CD8-positive, alpha-beta memory T cell (primary cell): Measurements from ENCODE around the gene BFSP1. TPM values are rescaled to one million over a fixed set of nuclear protein-coding genes. Genes with fewer than 3 reads are reported as not detected.

Source experiments
- CTCF ChIA-PET: fragments of 350-600 bp; sonication (Branson Sonifier 250); formaldehyde crosslinking; loops from one replicate; lab custom pipeline; 2021; ENCODE audit warnings: antibody characterized with exemption; lab: Charles Lee
- POLR2A ChIA-PET: fragments of 350-600 bp; sonication (Branson Sonifier 250); formaldehyde crosslinking; loops from one replicate; lab custom pipeline; 2021; ENCODE audit warnings: antibody characterized with exemption; lab: Charles Lee
- DNase-seq, 5 donors: peaks; one replicate each; pipeline versions ENCODE4 v3.0.0 to v3.0.0-alpha.2; 2020 to 2022; ENCODE audit warnings: mixed read lengths in 1 of 5
- H3K27ac ChIP-seq: one replicate; pipeline ENCODE4 v1.7.0; 2013; ENCODE audit warnings: low read depth, mild to moderate bottlenecking, low read length, moderate library complexity
- H3K27me3 ChIP-seq: 2 replicates; pipeline ENCODE4 v1.7.0; 2013; ENCODE audit warnings: low read length, mild to moderate bottlenecking; ENCODE audit not compliant: insufficient read depth, poor library complexity, severe bottlenecking
- H3K36me3 ChIP-seq: 2 replicates; pipeline ENCODE4 v1.7.0; 2013; ENCODE audit warnings: mild to moderate bottlenecking, low read length, moderate library complexity; ENCODE audit not compliant: insufficient read depth
- H3K4me1 ChIP-seq: 2 replicates; pipeline ENCODE4 v1.7.0; 2013; ENCODE audit warnings: mild to moderate bottlenecking, low read length, moderate library complexity; ENCODE audit not compliant: insufficient read depth
- H3K4me3 ChIP-seq: 2 replicates; pipeline ENCODE4 v1.7.0; 2013; ENCODE audit warnings: mild to moderate bottlenecking, low read length
- H3K9me3 ChIP-seq: 2 replicates; pipeline ENCODE4 v1.7.0; 2013; ENCODE audit warnings: mild to moderate bottlenecking, low read length
- H3K27ac Mint-ChIP-seq, 8 donors: one replicate each; pipeline ENCODE4 v1.8.0; 2020 to 2021; ENCODE audit warnings: mixed read lengths in 8 of 8, mild to moderate bottlenecking in 6 of 8, inconsistent platforms in 3 of 8, moderate library complexity in 3 of 8
- H3K27me3 Mint-ChIP-seq, 2 donors: one replicate each; pipeline ENCODE4 v1.8.0; 2020 to 2021; ENCODE audit warnings: mixed read lengths in 2 of 2, mild to moderate bottlenecking in 1 of 2, moderate library complexity in 1 of 2
- H3K36me3 Mint-ChIP-seq, 3 donors: one replicate each; pipeline ENCODE4 v1.8.0; 2020 to 2021; ENCODE audit warnings: mixed read lengths in 3 of 3, inconsistent platforms in 1 of 3, mild to moderate bottlenecking in 1 of 3
- H3K4me1 Mint-ChIP-seq, 3 donors: one replicate each; pipeline ENCODE4 v1.8.0; 2020 to 2021; ENCODE audit warnings: mixed read lengths in 3 of 3, inconsistent platforms in 1 of 3, mild to moderate bottlenecking in 1 of 3
- H3K4me3 Mint-ChIP-seq, 7 donors: one replicate each; pipeline ENCODE4 v1.8.0; 2020 to 2021; ENCODE audit warnings: mixed read lengths in 7 of 7, mild to moderate bottlenecking in 6 of 7, moderate library complexity in 4 of 7, inconsistent platforms in 2 of 7
- H3K9me3 Mint-ChIP-seq, 5 donors: one replicate each; pipeline ENCODE4 v1.8.0; 2020 to 2022; ENCODE audit warnings: mixed read lengths in 5 of 5, mild to moderate bottlenecking in 3 of 5, moderate library complexity in 2 of 5, inconsistent platforms in 1 of 5
- polyA plus RNA-seq: library from polyadenylated mRNA; unstranded; fragments of 300-500 nt; fragmentation: Illumina TruSeq; gene quantifications from one replicate; pipeline ENCODE4 v1.2.3, GENCODE V29; 2021
- total RNA-seq, 2 experiments: library from RNA; stranded (reverse); gene quantifications; one replicate each; pipeline ENCODE4 v1.2.3, GENCODE V29; 2021

BFSP1 gene
- total and polyA plus RNA-seq, 3 experiments from 2014 or later = 0.24 to 1.8 (median 0.26) TPM

DNA sequence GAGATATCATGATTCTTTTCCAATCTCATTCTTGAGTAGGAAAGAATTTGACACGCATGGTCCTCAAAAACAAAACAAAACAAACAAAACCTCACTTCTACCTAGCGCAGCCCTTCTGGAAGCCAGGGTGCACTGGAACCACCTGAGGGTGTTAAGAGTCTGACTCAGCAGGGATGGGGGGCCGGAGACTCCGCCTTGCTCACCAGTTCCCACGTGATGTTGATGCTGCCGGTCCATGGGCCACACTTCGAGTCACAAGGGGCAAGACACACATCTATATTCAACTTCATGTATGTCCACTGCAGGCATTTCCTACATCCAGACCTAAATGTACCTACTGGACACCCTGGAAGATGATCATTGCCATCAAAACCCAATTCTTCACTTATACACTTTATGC lies 30.4 kb downstream of the BFSP1 start:
- no peak overlapping the region for H3K4me3 Mint-ChIP-seq
- H3K27me3 ChIP-seq = no peaks in the 10 kb centered on the region
- H3K9me3 ChIP-seq = no peaks in the 10 kb centered on the region
- peaks cover 8 to 12% of the 10 kb centered on the region in 2 donors for H3K27me3 Mint-ChIP-seq
- ChIA-PET CTCF (no interaction called here), POLR2A (no interaction called here)
- no peak for DNase-seq
- H3K27ac Mint-ChIP-seq = no peak overlapping the region
- H3K4me3 ChIP-seq = no peak overlapping the region
- H3K4me1 ChIP-seq = peaks cover 17% of the 10 kb centered on the region
- no peak overlapping the region for H3K27ac ChIP-seq
- no peaks in the 10 kb centered on the region for H3K36me3 Mint-ChIP-seq
- H3K9me3 Mint-ChIP-seq = no peaks in the 10 kb centered on the region
- H3K36me3 ChIP-seq = no peaks in the 10 kb centered on the region
- H3K4me1 Mint-ChIP-seq = peaks cover 26% of the 10 kb centered on the region in 3 donors

DNA sequence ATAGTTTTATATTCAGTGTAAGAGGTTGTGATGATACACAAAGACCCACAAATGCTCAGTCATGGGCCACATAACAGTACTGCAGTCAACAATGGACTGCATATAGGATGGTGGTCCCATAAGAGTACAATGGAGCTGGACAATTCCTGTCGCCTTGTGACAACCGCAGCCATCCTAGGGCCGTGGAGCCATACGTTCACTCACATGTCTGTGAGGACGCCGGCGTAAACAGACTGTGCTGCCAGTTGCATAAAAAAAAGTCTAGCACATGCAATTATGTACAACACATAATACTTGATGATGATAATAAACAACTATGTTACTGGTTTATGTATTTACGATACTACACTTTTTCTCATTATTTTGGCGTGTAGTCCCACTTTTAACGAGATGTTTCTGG lies 30.9 kb downstream of the BFSP1 start:
- Histone ChIP-seq H3K27me3 (no peaks in the 10 kb centered on the region), H3K9me3 (no peaks in the 10 kb centered on the region), H3K36me3 (no peaks in the 10 kb centered on the region), H3K4me3 (no peak overlapping the region), H3K27ac (no peak overlapping the region), H3K4me1 (peaks cover 11% of the 10 kb centered on the region)
- H3K4me1 Mint-ChIP-seq = peaks cover 20 to 21% (median 21%) of the 10 kb centered on the region in 3 donors
- ChIA-PET CTCF (interaction anchor here (1.1 kb wide), 1 partner anchor 398 kb away, joined by 3 read pairs; no protein-coding TSS in a partner anchor), POLR2A (no interaction called here)
- H3K4me3 Mint-ChIP-seq = no peak overlapping the region
- H3K27ac Mint-ChIP-seq = no peak overlapping the region
- H3K27me3 Mint-ChIP-seq = peaks cover 8 to 12% of the 10 kb centered on the region in 2 donors
- H3K9me3 Mint-ChIP-seq = no peaks in the 10 kb centered on the region
- H3K36me3 Mint-ChIP-seq = no peaks in the 10 kb centered on the region
- DNase-seq = no peak

DNA sequence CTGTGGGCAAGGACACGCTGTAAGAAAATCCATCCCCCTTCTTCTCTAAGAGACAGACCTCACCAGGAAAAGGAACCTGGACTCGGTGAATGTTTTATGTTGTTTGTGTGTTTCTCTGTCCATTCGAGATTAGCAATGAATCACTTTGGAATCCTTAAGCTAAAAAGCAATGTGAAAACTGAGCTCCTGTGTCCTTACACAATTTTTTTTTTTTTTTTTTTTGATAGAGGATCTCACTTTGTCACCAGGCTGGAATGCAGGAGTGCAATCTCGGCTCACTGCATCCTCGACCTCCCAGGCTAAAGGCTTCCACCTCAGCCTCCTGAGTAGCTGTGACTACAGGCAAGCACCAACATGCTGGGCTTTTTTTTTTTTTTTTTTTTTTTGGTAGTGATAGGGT lies 32.1 kb downstream of the BFSP1 start:
- no peaks in the 10 kb centered on the region for H3K27me3 ChIP-seq
- peaks cover 8 to 12% of the 10 kb centered on the region in 2 donors for H3K27me3 Mint-ChIP-seq
- H3K4me3 ChIP-seq = no peak overlapping the region
- no peaks in the 10 kb centered on the region for H3K9me3 Mint-ChIP-seq
- H3K36me3 ChIP-seq = no peaks in the 10 kb centered on the region
- H3K27ac Mint-ChIP-seq = peak overlapping the region in 1 of 8 donors; percentile 89
- no peaks in the 10 kb centered on the region for H3K9me3 ChIP-seq
- no peak overlapping the region for H3K27ac ChIP-seq
- no peak for DNase-seq
- H3K36me3 Mint-ChIP-seq = no peaks in the 10 kb centered on the region
- peaks cover 8 to 9% (median 8%) of the 10 kb centered on the region in 3 donors for H3K4me1 Mint-ChIP-seq
- ChIA-PET POLR2A (interaction anchor here (0.6 kb wide), 2 partner anchors 12 to 1206 kb away, joined by 3 read pairs; no protein-coding TSS in a partner anchor), CTCF (no interaction called here)
- H3K4me3 Mint-ChIP-seq = no peak overlapping the region
- H3K4me1 ChIP-seq = peaks cover under 1% of the 10 kb centered on the region

DNA sequence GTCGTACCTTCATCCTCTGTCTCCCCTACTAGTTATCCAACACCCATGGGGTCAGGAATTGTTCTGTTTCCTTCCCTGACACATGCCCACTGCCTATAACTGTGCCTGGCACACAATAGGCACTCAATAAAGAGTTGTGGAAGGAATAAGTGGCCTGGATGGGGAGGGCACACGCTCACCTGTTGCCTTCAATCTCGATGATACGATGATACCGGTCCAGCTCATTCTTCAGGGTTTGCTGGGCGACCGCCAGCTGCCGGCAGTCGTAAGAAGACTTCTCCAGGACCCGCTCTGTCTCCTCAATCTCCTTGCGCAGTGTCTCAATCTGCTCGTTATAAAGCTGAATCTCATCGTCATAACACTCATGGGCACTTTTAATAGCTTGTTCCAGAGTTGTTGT lies 32.5 kb downstream of the BFSP1 start:
- POLR2A ChIA-PET = interaction anchor here (0.6 kb wide), 2 partner anchors 12 to 1207 kb away, joined by 3 read pairs; no protein-coding TSS in a partner anchor

DNA sequence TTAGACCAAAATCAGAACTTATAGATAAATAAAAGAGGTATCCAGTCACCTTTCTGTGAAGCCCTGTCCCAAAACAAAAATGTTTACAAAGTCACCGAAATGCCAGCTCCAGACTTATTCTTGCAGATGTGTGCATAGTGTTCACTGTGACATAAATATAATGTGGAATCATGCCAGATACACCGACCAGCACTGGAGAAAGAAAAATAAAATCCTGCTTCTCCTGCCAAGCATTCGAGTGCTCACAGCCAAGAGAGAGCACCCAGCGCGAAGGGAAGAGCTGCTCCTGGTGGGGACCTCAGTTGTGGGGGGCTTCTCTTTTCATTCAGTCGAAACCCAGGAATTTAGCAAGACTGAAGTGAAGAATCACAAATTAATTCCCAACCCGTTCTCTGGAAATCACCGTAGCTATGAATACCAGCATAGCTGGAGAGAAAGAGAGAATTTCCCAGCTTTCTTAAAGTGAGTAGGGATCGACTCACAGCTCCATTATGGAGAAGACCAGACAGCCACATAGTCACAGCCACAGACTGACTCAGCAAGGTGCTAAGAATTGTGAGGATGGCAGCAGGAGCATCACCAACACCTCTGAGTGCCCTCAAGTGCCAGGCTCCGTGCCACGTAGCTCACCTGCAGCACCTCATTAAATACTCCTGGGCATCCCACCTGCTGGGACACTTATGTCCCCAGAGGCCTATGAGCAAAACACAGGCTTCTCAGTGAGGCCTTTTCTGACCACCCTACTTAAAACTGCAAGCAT lies 33.2 kb downstream of the BFSP1 start:
- H3K9me3 Mint-ChIP-seq = no peaks in the 10 kb centered on the region
- ChIA-PET CTCF (interaction anchor here (1.0 kb wide), 1 partner anchor 402 kb away, joined by 4 read pairs; no protein-coding TSS in a partner anchor), POLR2A (no interaction called here)

More for the DNA sequence above, 32.5 kb downstream of the BFSP1 start:
- CTCF ChIA-PET = interaction anchor here (1.0 kb wide), 1 partner anchor 401 kb away, joined by 4 read pairs; no protein-coding TSS in a partner anchor
- no peak overlapping the region for H3K27ac ChIP-seq
- DNase-seq = no peak
- H3K4me3 Mint-ChIP-seq = no peak overlapping the region
- H3K36me3 ChIP-seq = no peaks in the 10 kb centered on the region
- H3K36me3 Mint-ChIP-seq = no peaks in the 10 kb centered on the region
- no peaks in the 10 kb centered on the region for H3K27me3 ChIP-seq
- peaks cover 4 to 5% (median 4%) of the 10 kb centered on the region in 3 donors for H3K4me1 Mint-ChIP-seq
- H3K4me3 ChIP-seq = no peak overlapping the region
- H3K27me3 Mint-ChIP-seq = peaks cover 8 to 12% of the 10 kb centered on the region in 2 donors
- no peaks in the 10 kb centered on the region for H3K4me1 ChIP-seq
- peak overlapping the region in 2 of 8 donors; percentile 36 to 89 for H3K27ac Mint-ChIP-seq
- H3K9me3 ChIP-seq = no peaks in the 10 kb centered on the region
- no peaks in the 10 kb centered on the region for H3K9me3 Mint-ChIP-seq

DNA sequence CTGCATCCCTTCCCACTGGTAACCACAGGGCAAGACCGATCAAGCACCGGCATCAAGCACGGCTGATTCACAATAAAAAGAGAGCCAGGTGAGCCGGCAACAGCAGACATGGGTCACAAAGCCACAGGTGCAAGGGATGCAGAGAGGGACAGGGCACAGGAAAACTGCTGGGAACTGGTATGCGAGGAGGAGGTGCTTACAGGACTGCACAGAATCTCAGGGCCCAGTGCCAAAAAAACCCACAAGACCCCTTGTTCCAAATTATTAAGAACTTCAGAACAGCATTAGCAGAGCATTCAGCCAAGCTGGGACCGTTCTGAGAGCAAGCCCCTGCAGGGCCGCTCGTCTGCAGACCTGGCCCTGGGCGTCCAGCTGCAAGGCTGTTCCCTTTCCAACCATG lies 35.4 kb downstream of the BFSP1 start:
- Histone ChIP-seq H3K27me3 (no peaks in the 10 kb centered on the region), H3K27ac (no peak overlapping the region), H3K36me3 (no peaks in the 10 kb centered on the region), H3K4me1 (no peaks in the 10 kb centered on the region), H3K4me3 (no peak overlapping the region), H3K9me3 (no peaks in the 10 kb centered on the region)
- Mint-ChIP-seq H3K36me3 (peaks cover 0 to 1% (median 0%) of the 10 kb centered on the region in 3 donors), H3K4me3 (no peak overlapping the region), H3K9me3 (no peaks in the 10 kb centered on the region), H3K27ac (no peak overlapping the region), H3K4me1 (no peaks in the 10 kb centered on the region), H3K27me3 (peaks cover 6 to 8% of the 10 kb centered on the region in 2 donors)
- POLR2A ChIA-PET = no interaction called here
- no peak for DNase-seq
- CTCF ChIA-PET = interaction anchor here (2.0 kb wide), 1 partner anchor 9 kb away, joined by 9 read pairs; no protein-coding TSS in a partner anchor

More for the DNA sequence above, 33.2 kb downstream of the BFSP1 start:
- Mint-ChIP-seq H3K4me3 (no peak overlapping the region), H3K4me1 (no peaks in the 10 kb centered on the region), H3K36me3 (peaks cover 0 to 1% (median 0%) of the 10 kb centered on the region in 3 donors), H3K27ac (no peak overlapping the region), H3K27me3 (peaks cover 8 to 12% of the 10 kb centered on the region in 2 donors)
- Histone ChIP-seq H3K36me3 (no peaks in the 10 kb centered on the region), H3K9me3 (no peaks in the 10 kb centered on the region), H3K4me1 (no peaks in the 10 kb centered on the region), H3K27me3 (no peaks in the 10 kb centered on the region), H3K27ac (no peak overlapping the region), H3K4me3 (no peak overlapping the region)
- no peak for DNase-seq

DNA sequence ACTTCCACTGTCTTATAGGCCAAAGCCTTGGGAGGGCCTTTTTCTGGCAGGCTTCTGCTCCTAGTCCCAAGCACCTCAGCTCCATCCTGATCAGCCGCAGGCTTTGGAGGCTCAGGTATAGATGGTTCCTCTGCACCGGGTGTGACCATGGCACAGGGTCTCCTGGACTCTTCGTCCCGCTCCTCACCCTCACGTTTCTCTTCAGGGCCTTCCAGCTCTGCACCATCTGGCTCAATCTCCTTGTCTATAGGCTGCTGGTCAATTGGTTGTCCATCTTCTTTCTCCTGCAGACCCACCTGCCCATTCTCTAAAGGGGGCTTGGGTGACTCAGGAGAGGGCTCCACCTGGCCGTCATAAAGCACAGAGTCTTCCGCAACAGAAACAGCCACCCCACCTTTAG lies 37.0 kb downstream of the BFSP1 start:
- Histone ChIP-seq H3K27ac (no peak overlapping the region), H3K36me3 (no peaks in the 10 kb centered on the region), H3K4me3 (no peak overlapping the region), H3K9me3 (no peaks in the 10 kb centered on the region), H3K4me1 (no peaks in the 10 kb centered on the region), H3K27me3 (no peaks in the 10 kb centered on the region)
- ChIA-PET CTCF (interaction anchor here (2.0 kb wide), 1 partner anchor 11 kb away, joined by 9 read pairs; no protein-coding TSS in a partner anchor), POLR2A (no interaction called here)
- Mint-ChIP-seq H3K9me3 (no peaks in the 10 kb centered on the region), H3K27ac (peak overlapping the region in 1 of 8 donors; percentile 39), H3K4me3 (no peak overlapping the region), H3K36me3 (peaks cover 0 to 1% (median 0%) of the 10 kb centered on the region in 3 donors), H3K27me3 (peaks cover 6 to 8% of the 10 kb centered on the region in 2 donors), H3K4me1 (no peaks in the 10 kb centered on the region)
- DNase-seq = no peak

DNA sequence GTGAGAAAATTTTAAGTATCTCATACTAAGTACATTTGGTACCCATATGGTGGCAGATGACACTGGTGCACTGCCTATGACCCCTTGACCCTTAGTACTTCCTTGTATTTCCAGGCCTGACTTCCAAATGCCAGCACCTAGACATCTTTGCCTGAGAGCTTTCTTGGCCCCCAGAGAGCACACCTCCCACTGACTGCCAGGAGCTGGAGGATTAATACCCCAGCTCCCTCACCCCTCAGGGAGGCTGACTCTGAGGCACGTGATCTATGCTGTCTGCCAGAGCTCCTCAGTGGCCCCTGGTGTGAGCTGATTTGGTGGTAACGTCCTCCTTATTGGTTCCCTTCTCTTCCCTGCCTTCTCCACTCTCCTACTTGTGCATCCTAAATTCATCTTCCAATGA lies 38.0 kb downstream of the BFSP1 start:
- CTCF ChIA-PET = no interaction called here
- no peak overlapping the region for H3K4me3 ChIP-seq
- no peaks in the 10 kb centered on the region for H3K9me3 Mint-ChIP-seq
- no peak for DNase-seq
- no peaks in the 10 kb centered on the region for H3K9me3 ChIP-seq
- no peak overlapping the region for H3K4me3 Mint-ChIP-seq
- H3K27me3 ChIP-seq = no peaks in the 10 kb centered on the region
- H3K27me3 Mint-ChIP-seq = peaks cover 3 to 7% of the 10 kb centered on the region in 2 donors
- no peak overlapping the region for H3K27ac ChIP-seq
- POLR2A ChIA-PET = no interaction called here
- H3K4me1 ChIP-seq = no peaks in the 10 kb centered on the region
- H3K36me3 ChIP-seq = no peaks in the 10 kb centered on the region
- H3K4me1 Mint-ChIP-seq = no peaks in the 10 kb centered on the region
- peak overlapping the region in 1 of 8 donors; percentile 39 for H3K27ac Mint-ChIP-seq
- H3K36me3 Mint-ChIP-seq = peaks cover 0 to 1% (median 0%) of the 10 kb centered on the region in 3 donors
